HG03280 (cell line): ENCODE data around the gene MTG1.
"Not testable (repeated sequence)": the region's sequence is repeated elsewhere in the genome, so short reads cannot be mapped to it uniquely, and the experiment has no call there.

ENCODE experiments used
- ATAC-seq: cut with Tn5 transposase; IDR thresholded peaks from one replicate; pipeline ENCODE4 v1.9.1; 2021; ENCODE audit warnings: mild to moderate bottlenecking, moderate library complexity; ENCODE audit not compliant: unreplicated experiment

Gene MTG1

GRCh38 chr10:133460208-133460769, 66.3 kb downstream of the MTG1 start:
- ATAC-seq, result no peak

GRCh38 chr10:133461027-133461426, 67.1 kb downstream of the MTG1 start:
- ATAC-seq, result no peak

GRCh38 chr10:133461841-133462240, 67.9 kb downstream of the MTG1 start:
- ATAC-seq, result no peak

- no peak for ATAC-seq
These were observed 68.8 kb downstream of the MTG1 start for GRCh38 chr10:133462512-133463305.

GRCh38 chr10:133464582-133465031, 70.7 kb downstream of the MTG1 start:
- no peak for ATAC-seq

- ATAC-seq, result no peak
These were observed 71.4 kb downstream of the MTG1 start for GRCh38 chr10:133465191-133465949.

- no peak for ATAC-seq
These were observed 72.1 kb downstream of the MTG1 start for GRCh38 chr10:133465950-133466474.

- ATAC-seq, result no peak
These were observed 72.8 kb downstream of the MTG1 start for GRCh38 chr10:133466683-133467275.

GRCh38 chr10:133467286-133467911, 73.4 kb downstream of the MTG1 start:
- no peak for ATAC-seq

GRCh38 chr10:133469205-133469604, 75.2 kb downstream of the MTG1 start:
- not testable (repeated sequence) for ATAC-seq

- ATAC-seq, result no peak
These were observed 77.5 kb downstream of the MTG1 start for GRCh38 chr10:133471300-133472109.
